CD4-positive, alpha-beta T cell (primary cell): Measurements from ENCODE around the gene SERPINI2. TPM values are rescaled to one million over a fixed set of nuclear protein-coding genes. Genes with fewer than 3 reads are reported as not detected.

Experiments used
- ATAC-seq: fragments of 200-7000 bp; cut with Tn5 transposase; one replicate; pipeline ENCODE4 v1.10.0; 2022; ENCODE audit warnings: mild to moderate bottlenecking; ENCODE audit not compliant: poor library complexity
- CTCF ChIA-PET: fragments of 350-600 bp; sonication (Branson Sonifier 250); formaldehyde crosslinking; loops from one replicate; lab custom pipeline; 2021; ENCODE audit warnings: antibody characterized with exemption, inconsistent platforms; lab: Charles Lee
- POLR2A ChIA-PET: fragments of 350-600 bp; sonication (Branson Sonifier 250); formaldehyde crosslinking; loops from one replicate; lab custom pipeline; 2021; ENCODE audit warnings: antibody characterized with exemption, inconsistent platforms; lab: Charles Lee
- DNase-seq, 14 experiments: peaks; one replicate each; pipeline ENCODE4 v3.0.0-alpha.2; 2013 to 2020; ENCODE audit warnings: mixed read lengths in 2 of 14
- H3K27ac ChIP-seq, 2 donors: one replicate each; pipeline versions ENCODE4 v1.5.1 to v1.7.0; 2013; ENCODE audit warnings: low read length in 2 of 2, low read depth in 1 of 2, mild to moderate bottlenecking in 1 of 2
- H3K27me3 ChIP-seq, 2 experiments: 1 replicate in 1 of 2; 2 replicates in 1 of 2; pipeline versions ENCODE4 v1.6.1 to v1.7.0; 2013; ENCODE audit warnings: low read length in 2 of 2, control low read depth in 1 of 2, mild to moderate bottlenecking in 1 of 2, moderate library complexity in 1 of 2; ENCODE audit not compliant: insufficient read depth in 2 of 2, control insufficient read depth in 1 of 2
- H3K36me3 ChIP-seq: one replicate; pipeline ENCODE4 v1.6.1; 2013; ENCODE audit warnings: low read length, control low read depth; ENCODE audit not compliant: insufficient read depth
- H3K4me1 ChIP-seq: one replicate; pipeline ENCODE4 v1.6.1; 2013; ENCODE audit warnings: low read length, control low read depth; ENCODE audit not compliant: insufficient read depth
- H3K4me3 ChIP-seq: one replicate; pipeline ENCODE4 v1.5.1; 2013; ENCODE audit warnings: mild to moderate bottlenecking, low read length, moderate library complexity
- H3K9me3 ChIP-seq, 2 experiments: 1 replicate in 1 of 2; 2 replicates in 1 of 2; pipeline versions ENCODE4 v1.6.1 to v1.7.0; 2013; ENCODE audit warnings: low read length in 2 of 2, mild to moderate bottlenecking in 2 of 2, control low read depth in 1 of 2, moderate library complexity in 1 of 2; ENCODE audit not compliant: control insufficient read depth in 1 of 2, insufficient read depth in 1 of 2
- H3K27ac Mint-ChIP-seq: one replicate; pipeline ENCODE4 v1.8.0; 2020; ENCODE audit warnings: mixed read lengths
- H3K27me3 Mint-ChIP-seq: one replicate; pipeline ENCODE4 v1.8.0; 2021; ENCODE audit warnings: mixed read lengths
- H3K36me3 Mint-ChIP-seq: one replicate; pipeline ENCODE4 v1.8.0; 2021; ENCODE audit warnings: low read depth, mixed read lengths
- H3K4me1 Mint-ChIP-seq: one replicate; pipeline ENCODE4 v1.8.0; 2021; ENCODE audit warnings: low read depth, mixed read lengths
- H3K4me3 Mint-ChIP-seq: one replicate; pipeline ENCODE4 v1.8.0; 2020; ENCODE audit warnings: mild to moderate bottlenecking, mixed read lengths
- H3K9me3 Mint-ChIP-seq: one replicate; pipeline ENCODE4 v1.8.0; 2020; ENCODE audit warnings: mixed read lengths
- intact Hi-C, 2 experiments: fragments of 100-400 bp; cut with DNase I in 1 of 2; cut with micrococcal nuclease in 1 of 2; formaldehyde crosslinking; loops; one replicate each; pipeline versions ENCODE4 v1.15.1 to v1.9.0; 2023 to 2025; cut with DNase I, micrococcal nuclease
- total RNA-seq, 174 experiments: library from RNA in 2 of 174; stranded (reverse) in 2 of 174; gene quantifications; one replicate each; pipeline ENCODE4 v1.2.3 and lab custom pipeline; 2021 to 2026
- TF ChIP-seq, protein P1 (sequence below): fragments of 200-600 bp; IDR thresholded peaks from one replicate; pipeline ENCODE4 v1.8.0; 2022; ENCODE audit warnings: antibody characterized with exemption, mild to moderate bottlenecking

SERPINI2 gene
- total RNA-seq, 2 experiments from 2014 or later, result not detected

DNA sequence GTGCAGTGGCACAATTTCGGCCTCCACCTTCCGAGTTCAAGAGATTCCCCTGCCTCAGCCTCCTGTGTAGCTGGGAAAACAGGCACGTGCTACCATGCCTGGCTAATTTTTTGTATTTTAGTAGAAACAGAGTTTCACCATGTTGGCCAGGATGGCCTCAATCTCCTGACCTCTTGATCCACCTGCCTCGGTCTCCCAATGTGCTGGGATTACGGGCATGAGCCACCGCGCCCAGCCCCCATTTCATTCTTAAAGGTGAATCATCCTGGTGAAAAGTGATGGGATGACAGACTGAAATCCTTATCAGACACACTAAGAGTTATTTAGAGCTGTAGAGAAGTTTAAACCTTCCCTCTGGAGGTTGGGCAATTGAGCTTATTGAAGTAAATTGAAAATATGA is 24.1 kb upstream of the SERPINI2 start:
- no peaks in the 10 kb centered on the region for H3K4me1 Mint-ChIP-seq
- H3K9me3 ChIP-seq, result no peaks in the 10 kb centered on the region
- no peak overlapping the region for H3K27ac ChIP-seq
- H3K27me3 Mint-ChIP-seq, result no peaks in the 10 kb centered on the region
- no peaks in the 10 kb centered on the region for H3K27me3 ChIP-seq
- no peaks in the 10 kb centered on the region for H3K36me3 ChIP-seq
- no peak for ATAC-seq
- no peak for DNase-seq
- H3K4me1 ChIP-seq, result no peaks in the 10 kb centered on the region
- no peak overlapping the region for H3K4me3 ChIP-seq
- H3K4me3 Mint-ChIP-seq, result no peak overlapping the region
- TF ChIP-seq, protein P1, sequence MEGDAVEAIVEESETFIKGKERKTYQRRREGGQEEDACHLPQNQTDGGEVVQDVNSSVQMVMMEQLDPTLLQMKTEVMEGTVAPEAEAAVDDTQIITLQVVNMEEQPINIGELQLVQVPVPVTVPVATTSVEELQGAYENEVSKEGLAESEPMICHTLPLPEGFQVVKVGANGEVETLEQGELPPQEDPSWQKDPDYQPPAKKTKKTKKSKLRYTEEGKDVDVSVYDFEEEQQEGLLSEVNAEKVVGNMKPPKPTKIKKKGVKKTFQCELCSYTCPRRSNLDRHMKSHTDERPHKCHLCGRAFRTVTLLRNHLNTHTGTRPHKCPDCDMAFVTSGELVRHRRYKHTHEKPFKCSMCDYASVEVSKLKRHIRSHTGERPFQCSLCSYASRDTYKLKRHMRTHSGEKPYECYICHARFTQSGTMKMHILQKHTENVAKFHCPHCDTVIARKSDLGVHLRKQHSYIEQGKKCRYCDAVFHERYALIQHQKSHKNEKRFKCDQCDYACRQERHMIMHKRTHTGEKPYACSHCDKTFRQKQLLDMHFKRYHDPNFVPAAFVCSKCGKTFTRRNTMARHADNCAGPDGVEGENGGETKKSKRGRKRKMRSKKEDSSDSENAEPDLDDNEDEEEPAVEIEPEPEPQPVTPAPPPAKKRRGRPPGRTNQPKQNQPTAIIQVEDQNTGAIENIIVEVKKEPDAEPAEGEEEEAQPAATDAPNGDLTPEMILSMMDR, result no peak
- no peaks in the 10 kb centered on the region for H3K36me3 Mint-ChIP-seq
- H3K27ac Mint-ChIP-seq, result no peak overlapping the region
- CTCF ChIA-PET, result no interaction called here
- intact Hi-C loops, result no loop called here
- no peaks in the 10 kb centered on the region for H3K9me3 Mint-ChIP-seq
- POLR2A ChIA-PET, result no interaction called here

DNA sequence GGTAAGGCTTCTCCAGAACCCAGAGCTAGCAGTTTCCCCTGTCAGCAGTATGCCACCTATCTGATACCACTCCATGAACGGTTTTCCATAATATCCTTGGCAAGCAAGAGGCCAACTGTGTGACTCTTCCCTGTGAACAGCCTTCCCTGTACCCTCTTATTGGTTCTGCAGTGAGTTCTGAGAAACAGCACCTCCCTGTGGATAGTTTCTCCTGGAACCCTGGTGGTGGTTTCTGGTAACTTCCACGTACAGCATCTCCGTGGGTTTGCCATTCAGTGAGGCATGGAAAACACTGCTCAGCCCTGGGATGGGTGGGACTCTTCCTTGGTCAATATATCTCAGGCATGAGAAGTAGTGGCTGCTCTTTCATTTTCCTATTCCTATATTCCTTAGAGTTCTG is 19.4 kb upstream of the SERPINI2 start:
- no peak for ATAC-seq
- Mint-ChIP-seq H3K4me3 (no peak overlapping the region), H3K27me3 (peaks cover 5% of the 10 kb centered on the region), H3K4me1 (no peaks in the 10 kb centered on the region), H3K36me3 (no peaks in the 10 kb centered on the region), H3K9me3 (no peaks in the 10 kb centered on the region), H3K27ac (no peak overlapping the region)
- Histone ChIP-seq H3K27me3 (no peaks in the 10 kb centered on the region), H3K4me1 (no peaks in the 10 kb centered on the region), H3K9me3 (no peaks in the 10 kb centered on the region), H3K27ac (no peak overlapping the region), H3K36me3 (no peaks in the 10 kb centered on the region), H3K4me3 (no peak overlapping the region)
- TF ChIP-seq, protein P1, result no peak
- POLR2A ChIA-PET, result no interaction called here
- intact Hi-C loops, result no loop called here
- DNase-seq, result no peak
- CTCF ChIA-PET, result no interaction called here

DNA sequence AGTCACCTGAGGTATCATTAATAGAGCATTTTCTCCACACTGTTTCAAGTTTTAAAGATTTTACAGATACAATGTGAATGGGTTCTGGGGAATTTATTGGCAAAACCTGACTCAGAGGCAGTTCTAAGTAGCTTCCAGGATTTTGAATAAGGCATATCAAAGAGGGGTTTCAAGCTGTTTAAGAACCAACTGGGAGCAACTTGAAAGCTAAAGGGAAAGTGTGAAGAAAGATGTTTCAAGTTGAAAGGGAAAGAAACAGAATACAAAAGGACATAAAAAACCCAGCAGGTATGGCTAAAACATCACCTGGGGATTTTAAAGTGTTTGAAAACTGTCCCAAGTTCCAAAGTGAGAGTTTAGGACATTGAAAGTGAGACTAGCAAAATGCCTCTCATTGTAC is 17.8 kb upstream of the SERPINI2 start:
- no peak overlapping the region for H3K27ac ChIP-seq
- H3K27me3 Mint-ChIP-seq, result peaks cover 5% of the 10 kb centered on the region
- no peaks in the 10 kb centered on the region for H3K36me3 ChIP-seq
- TF ChIP-seq, protein P1, result no peak
- no peak for DNase-seq
- intact Hi-C loops, result no loop called here
- ChIA-PET POLR2A (no interaction called here), CTCF (no interaction called here)
- ATAC-seq, result no peak
- H3K4me3 ChIP-seq, result no peak overlapping the region
- no peaks in the 10 kb centered on the region for H3K4me1 Mint-ChIP-seq
- H3K9me3 Mint-ChIP-seq, result peaks cover 3% of the 10 kb centered on the region
- H3K4me1 ChIP-seq, result no peaks in the 10 kb centered on the region
- H3K4me3 Mint-ChIP-seq, result no peak overlapping the region
- no peaks in the 10 kb centered on the region for H3K36me3 Mint-ChIP-seq
- H3K27me3 ChIP-seq, result no peaks in the 10 kb centered on the region
- no peaks in the 10 kb centered on the region for H3K9me3 ChIP-seq
- H3K27ac Mint-ChIP-seq, result no peak overlapping the region
